ENCODE results near the gene PTPRT. TPM values are rescaled to one million over a fixed set of nuclear protein-coding genes. Genes with fewer than 3 reads are reported as not detected.

Gene PTPRT
- not detected in 2 replicates for total RNA-seq
- long read RNA-seq, result 0 reads

DNA sequence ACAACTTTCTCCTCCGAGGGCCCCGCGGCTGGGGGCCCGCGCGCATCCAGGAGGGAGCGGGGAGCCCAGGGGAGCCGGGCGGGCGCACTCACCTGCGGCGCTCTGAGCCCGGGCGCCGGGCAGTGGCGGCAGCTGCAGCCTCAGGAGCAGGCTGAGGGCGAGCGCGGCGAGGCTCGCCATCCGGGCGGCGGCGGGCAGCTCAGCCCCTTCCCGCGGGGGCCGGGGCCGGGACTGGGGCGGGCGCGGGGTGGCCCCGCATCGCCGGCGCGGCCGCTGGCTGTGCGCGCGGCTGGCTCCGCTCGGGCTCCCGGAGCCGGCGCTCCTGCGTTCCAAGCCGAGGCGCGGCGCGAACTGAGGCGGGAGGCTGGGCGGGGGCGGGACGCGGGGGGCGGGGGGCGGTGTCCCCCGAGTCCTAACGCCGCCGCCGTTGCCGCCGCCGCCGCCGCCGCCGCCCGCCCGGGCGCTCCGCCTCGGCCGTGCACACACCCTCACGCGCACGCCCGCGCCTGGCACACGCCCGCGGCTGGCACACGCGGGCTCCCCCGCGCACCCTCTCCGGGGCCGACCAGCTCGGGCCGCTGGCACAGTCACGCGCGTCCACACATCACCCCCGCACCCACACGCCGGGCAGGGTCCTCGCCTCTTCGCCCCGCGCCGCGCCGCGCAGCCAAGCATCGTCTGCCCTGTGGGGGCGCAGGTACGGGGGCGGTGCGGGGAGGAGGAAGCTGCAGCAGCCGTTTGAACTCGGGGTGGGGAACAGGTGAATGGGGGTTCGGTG is at the start of gene PTPRT:
Gene PTPRT (minus strand): TSS at position 353 of the 778 bp plus-strand sequence. CDS start 173 bp downstream, at position 180.
- Mint-ChIP-seq H3K36me3 (ENCODE audit: unreplicated experiment) (no peaks in the 10 kb centered on the region), H3K4me1 (ENCODE audit: unreplicated experiment) (peaks cover 5% of the 10 kb centered on the region), H3K27ac (ENCODE audit: unreplicated experiment) (no peak within 1 kb of the TSS), H3K4me3 (ENCODE audit: unreplicated experiment) (no peak within 1 kb of the TSS), H3K27me3 (ENCODE audit: unreplicated experiment) (peaks cover 36% of the 10 kb centered on the region), H3K9me3 (ENCODE audit: unreplicated experiment) (no peaks in the 10 kb centered on the region)
- TF ChIP-seq, protein P1, sequence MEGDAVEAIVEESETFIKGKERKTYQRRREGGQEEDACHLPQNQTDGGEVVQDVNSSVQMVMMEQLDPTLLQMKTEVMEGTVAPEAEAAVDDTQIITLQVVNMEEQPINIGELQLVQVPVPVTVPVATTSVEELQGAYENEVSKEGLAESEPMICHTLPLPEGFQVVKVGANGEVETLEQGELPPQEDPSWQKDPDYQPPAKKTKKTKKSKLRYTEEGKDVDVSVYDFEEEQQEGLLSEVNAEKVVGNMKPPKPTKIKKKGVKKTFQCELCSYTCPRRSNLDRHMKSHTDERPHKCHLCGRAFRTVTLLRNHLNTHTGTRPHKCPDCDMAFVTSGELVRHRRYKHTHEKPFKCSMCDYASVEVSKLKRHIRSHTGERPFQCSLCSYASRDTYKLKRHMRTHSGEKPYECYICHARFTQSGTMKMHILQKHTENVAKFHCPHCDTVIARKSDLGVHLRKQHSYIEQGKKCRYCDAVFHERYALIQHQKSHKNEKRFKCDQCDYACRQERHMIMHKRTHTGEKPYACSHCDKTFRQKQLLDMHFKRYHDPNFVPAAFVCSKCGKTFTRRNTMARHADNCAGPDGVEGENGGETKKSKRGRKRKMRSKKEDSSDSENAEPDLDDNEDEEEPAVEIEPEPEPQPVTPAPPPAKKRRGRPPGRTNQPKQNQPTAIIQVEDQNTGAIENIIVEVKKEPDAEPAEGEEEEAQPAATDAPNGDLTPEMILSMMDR (IDR thresholded peaks at IDR 0.05), result no peak
- no peak for DNase-seq (ENCODE audit: extremely low spot score, unreplicated experiment)

- TF ChIP-seq, protein P1 (IDR thresholded peaks at IDR 0.05), result no peak
- Mint-ChIP-seq H3K4me3 (ENCODE audit: unreplicated experiment) (no peak overlapping the region), H3K4me1 (ENCODE audit: unreplicated experiment) (no peaks in the 10 kb centered on the region), H3K27me3 (ENCODE audit: unreplicated experiment) (no peaks in the 10 kb centered on the region), H3K36me3 (ENCODE audit: unreplicated experiment) (no peaks in the 10 kb centered on the region), H3K27ac (ENCODE audit: unreplicated experiment) (no peak overlapping the region), H3K9me3 (ENCODE audit: unreplicated experiment) (no peaks in the 10 kb centered on the region)
- DNase-seq (ENCODE audit: extremely low spot score, unreplicated experiment), result no peak
Measured at GRCh38 chr20:43238833-43239232, 49.1 kb upstream of the PTPRT start.

- Mint-ChIP-seq H3K4me1 (ENCODE audit: unreplicated experiment) (no peaks in the 10 kb centered on the region), H3K27ac (ENCODE audit: unreplicated experiment) (no peak overlapping the region), H3K36me3 (ENCODE audit: unreplicated experiment) (no peaks in the 10 kb centered on the region), H3K9me3 (ENCODE audit: unreplicated experiment) (no peaks in the 10 kb centered on the region), H3K4me3 (ENCODE audit: unreplicated experiment) (no peak overlapping the region), H3K27me3 (ENCODE audit: unreplicated experiment) (no peaks in the 10 kb centered on the region)
- TF ChIP-seq, protein P1 (IDR thresholded peaks at IDR 0.05), result no peak
- no peak for DNase-seq (ENCODE audit: extremely low spot score, unreplicated experiment)
Measured at GRCh38 chr20:43238266-43238665, 48.6 kb upstream of the PTPRT start.

GRCh38 chr20:43237651-43238168 is 48.0 kb upstream of the PTPRT start:
- DNase-seq (ENCODE audit: extremely low spot score, unreplicated experiment), result no peak
- H3K27me3 Mint-ChIP-seq (ENCODE audit: unreplicated experiment), result no peaks in the 10 kb centered on the region
- H3K4me1 Mint-ChIP-seq (ENCODE audit: unreplicated experiment), result no peaks in the 10 kb centered on the region
- H3K27ac Mint-ChIP-seq (ENCODE audit: unreplicated experiment), result no peak overlapping the region
- no peaks in the 10 kb centered on the region for H3K9me3 Mint-ChIP-seq (ENCODE audit: unreplicated experiment)
- no peak overlapping the region for H3K4me3 Mint-ChIP-seq (ENCODE audit: unreplicated experiment)
- TF ChIP-seq, protein P1 (IDR thresholded peaks at IDR 0.05), result no peak
- no peaks in the 10 kb centered on the region for H3K36me3 Mint-ChIP-seq (ENCODE audit: unreplicated experiment)

GRCh38 chr20:43235998-43236397 is 46.3 kb upstream of the PTPRT start:
- TF ChIP-seq, protein P1 (IDR thresholded peaks at IDR 0.05), result no peak
- no peaks in the 10 kb centered on the region for H3K4me1 Mint-ChIP-seq (ENCODE audit: unreplicated experiment)
- H3K9me3 Mint-ChIP-seq (ENCODE audit: unreplicated experiment), result no peaks in the 10 kb centered on the region
- no peak overlapping the region for H3K4me3 Mint-ChIP-seq (ENCODE audit: unreplicated experiment)
- H3K27me3 Mint-ChIP-seq (ENCODE audit: unreplicated experiment), result no peaks in the 10 kb centered on the region
- no peak for DNase-seq (ENCODE audit: extremely low spot score, unreplicated experiment)
- H3K36me3 Mint-ChIP-seq (ENCODE audit: unreplicated experiment), result no peaks in the 10 kb centered on the region
- no peak overlapping the region for H3K27ac Mint-ChIP-seq (ENCODE audit: unreplicated experiment)
